GM21717 (cell line): ENCODE measurements around the gene C10orf95.

Experiments used
- ATAC-seq: cut with Tn5 transposase; IDR thresholded peaks from one replicate; pipeline ENCODE4 v1.9.1; 2021; ENCODE audit warnings: mild to moderate bottlenecking, moderate library complexity; ENCODE audit not compliant: unreplicated experiment

Gene C10orf95

GRCh38 chr10:102435529-102436233 lies 15.7 kb downstream of the C10orf95 start:
- no peak for ATAC-seq

- ATAC-seq = no peak
Measured at GRCh38 chr10:102435133-102435497, 16.2 kb downstream of the C10orf95 start.

GRCh38 chr10:102434394-102435132 lies 16.8 kb downstream of the C10orf95 start:
- ATAC-seq = no peak

- no peak for ATAC-seq
Measured at GRCh38 chr10:102433619-102434046, 17.7 kb downstream of the C10orf95 start.

GRCh38 chr10:102432162-102432950 lies 19.0 kb downstream of the C10orf95 start, which contains the start of gene CUEDC2:
TSS of gene CUEDC2 (minus strand) at chr10:102432574. CDS start at chr10:102425188, 7,386 bp downstream.
- peak; percentile 77 for ATAC-seq

- ATAC-seq = no peak
Measured at GRCh38 chr10:102431452-102432124, 19.8 kb downstream of the C10orf95 start.

GRCh38 chr10:102429468-102429867 lies 21.9 kb downstream of the C10orf95 start:
- ATAC-seq = no peak

GRCh38 chr10:102426803-102427287 lies 24.5 kb downstream of the C10orf95 start:
- ATAC-seq = no peak

GRCh38 chr10:102425444-102425843 lies 25.9 kb downstream of the C10orf95 start:
- no peak for ATAC-seq

- no peak for ATAC-seq
Measured at GRCh38 chr10:102424916-102425315, 26.4 kb downstream of the C10orf95 start.

GRCh38 chr10:102424145-102424544 lies 27.2 kb downstream of the C10orf95 start:
- no peak for ATAC-seq

- ATAC-seq = no peak
Measured at GRCh38 chr10:102423372-102423968, 27.9 kb downstream of the C10orf95 start.

- ATAC-seq = no peak
Measured at GRCh38 chr10:102422545-102423129, 28.7 kb downstream of the C10orf95 start.

- ATAC-seq = no peak
Measured at GRCh38 chr10:102421757-102422512, 29.4 kb downstream of the C10orf95 start.

GRCh38 chr10:102421507-102421756 lies 29.9 kb downstream of the C10orf95 start:
- no peak for ATAC-seq

- ATAC-seq = peak; percentile 46
Measured at GRCh38 chr10:102420714-102421506, 30.4 kb downstream of the C10orf95 start, which contains the start of gene FBXL15. TSS of gene FBXL15 (plus strand) at chr10:102420836. CDS start at chr10:102421130, 294 bp downstream.

- peak; percentile 0 for ATAC-seq
Measured at GRCh38 chr10:102420181-102420713, 31.1 kb downstream of the C10orf95 start.
